Muscle layer of colon (tissue), 2 donors: ENCODE measurements around the gene NGEF.
"Not testable (repeated sequence)": the region's sequence is repeated elsewhere in the genome, so short reads cannot be mapped to it uniquely, and the experiment has no call there.

Source experiments
- H3K27ac ChIP-seq: one replicate; pipeline ENCODE4 v1.7.0; 2013; ENCODE audit warnings: low read depth, mild to moderate bottlenecking, low read length, moderate library complexity
- H3K27me3 ChIP-seq, 2 donors: one replicate each; pipeline ENCODE4 v1.7.0; 2013; ENCODE audit warnings: low read length in 2 of 2, mild to moderate bottlenecking in 2 of 2; ENCODE audit not compliant: insufficient read depth in 2 of 2, control insufficient read depth in 1 of 2
- H3K36me3 ChIP-seq: one replicate; pipeline ENCODE4 v1.7.0; 2013; ENCODE audit warnings: mild to moderate bottlenecking, low read length; ENCODE audit not compliant: insufficient read depth
- H3K4me1 ChIP-seq: one replicate; pipeline ENCODE4 v1.7.0; 2013; ENCODE audit warnings: mild to moderate bottlenecking, low read length; ENCODE audit not compliant: insufficient read depth
- H3K4me3 ChIP-seq, 2 donors: one replicate each; pipeline ENCODE4 v1.7.0; 2013; ENCODE audit warnings: low read length in 2 of 2, low read depth in 1 of 2, mild to moderate bottlenecking in 1 of 2, moderate library complexity in 1 of 2
- H3K9ac ChIP-seq: one replicate; pipeline ENCODE4 v1.7.0; 2013; ENCODE audit warnings: low read length
- H3K9me3 ChIP-seq: one replicate; pipeline ENCODE4 v1.7.0; 2013; ENCODE audit warnings: mild to moderate bottlenecking, low read length
- donor health status: abdominal sarcoma.
- donor health status: Adenocarcinoma of cecum.

NGEF gene

GRCh38 chr2:232911712-232912277 lies 101.3 kb downstream of the NGEF start:
- Histone ChIP-seq H3K9ac (no peak overlapping the region), H3K4me3 (no peak overlapping the region), H3K27ac (no peak overlapping the region), H3K9me3 (peaks cover 4% of the 10 kb centered on the region), H3K27me3 (no peaks in the 10 kb centered on the region), H3K36me3 (no peaks in the 10 kb centered on the region), H3K4me1 (no peaks in the 10 kb centered on the region)

- H3K4me3 ChIP-seq: no peak overlapping the region
- no peak overlapping the region for H3K27ac ChIP-seq
- peaks cover 4% of the 10 kb centered on the region for H3K9me3 ChIP-seq
- no peak overlapping the region for H3K9ac ChIP-seq
- no peaks in the 10 kb centered on the region for H3K27me3 ChIP-seq
- H3K36me3 ChIP-seq: no peaks in the 10 kb centered on the region
- H3K4me1 ChIP-seq: no peaks in the 10 kb centered on the region
Measured at GRCh38 chr2:232910376-232910775, 102.7 kb downstream of the NGEF start.

GRCh38 chr2:232908695-232909094 lies 104.4 kb downstream of the NGEF start:
- no peak overlapping the region for H3K27ac ChIP-seq

GRCh38 chr2:232907718-232908085 lies 105.4 kb downstream of the NGEF start:
- H3K27ac ChIP-seq, H3K9ac ChIP-seq, H3K4me1 ChIP-seq, H3K36me3 ChIP-seq, H3K9me3 ChIP-seq, H3K4me3 ChIP-seq, H3K27me3 ChIP-seq: not testable (repeated sequence)

More at GRCh38 chr2:232908695-232909094, 104.4 kb downstream of the NGEF start:
- no peak overlapping the region for H3K4me3 ChIP-seq
- H3K9me3 ChIP-seq: peaks cover 4% of the 10 kb centered on the region
- no peaks in the 10 kb centered on the region for H3K36me3 ChIP-seq
- no peak overlapping the region for H3K9ac ChIP-seq
- H3K27me3 ChIP-seq: no peaks in the 10 kb centered on the region
- H3K4me1 ChIP-seq: no peaks in the 10 kb centered on the region

DNA sequence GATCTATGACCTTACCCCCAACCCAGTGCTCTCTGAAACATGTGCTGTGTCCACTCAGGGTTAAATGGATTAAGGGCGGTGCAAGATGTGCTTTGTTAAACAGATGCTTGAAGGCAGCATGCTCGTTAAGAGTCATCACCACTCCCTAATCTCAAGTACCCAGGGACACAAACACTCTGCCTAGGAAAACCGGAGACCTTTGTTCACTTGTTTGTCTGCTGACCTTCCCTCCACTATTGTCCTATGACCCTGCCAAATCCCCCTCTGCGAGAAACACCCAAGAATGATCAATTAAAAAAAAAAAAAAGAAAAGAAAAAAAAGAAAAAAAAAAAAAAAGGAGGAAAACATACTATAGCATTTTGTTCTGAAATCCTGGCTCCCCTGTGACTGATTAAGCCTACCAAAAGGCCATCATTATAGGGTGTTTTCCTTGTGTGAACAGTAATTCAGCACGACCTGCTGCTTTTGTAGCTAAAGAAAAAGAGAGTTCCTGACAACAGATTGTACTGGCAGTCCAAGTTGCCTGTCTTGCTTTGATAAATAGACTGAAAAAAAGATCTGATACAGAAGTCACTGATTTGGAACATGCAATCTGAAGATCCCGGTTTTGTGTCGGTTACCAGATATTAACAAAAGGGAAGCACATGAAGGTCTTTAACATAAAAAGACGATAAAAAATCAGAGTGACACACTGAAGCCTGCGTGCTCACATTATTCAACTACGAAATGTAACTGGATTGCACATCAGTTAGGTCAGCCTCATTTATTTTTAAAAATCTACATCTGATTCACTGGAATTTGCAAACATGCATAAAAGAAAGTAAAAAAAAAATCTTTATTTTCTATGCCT lies 106.0 kb downstream of the NGEF start:
- not testable (repeated sequence) for H3K4me1 ChIP-seq, H3K27me3 ChIP-seq, H3K27ac ChIP-seq, H3K9me3 ChIP-seq, H3K36me3 ChIP-seq, H3K9ac ChIP-seq, H3K4me3 ChIP-seq

GRCh38 chr2:232903989-232904388 lies 109.1 kb downstream of the NGEF start:
- Histone ChIP-seq H3K36me3 (no peaks in the 10 kb centered on the region), H3K9ac (no peak overlapping the region), H3K27ac (no peak overlapping the region), H3K9me3 (no peaks in the 10 kb centered on the region), H3K4me3 (no peak overlapping the region), H3K27me3 (peaks cover 0 to 7% of the 10 kb centered on the region in 2 donors), H3K4me1 (no peaks in the 10 kb centered on the region)

- peaks cover 0 to 7% of the 10 kb centered on the region in 2 donors for H3K27me3 ChIP-seq
- no peak overlapping the region for H3K9ac ChIP-seq
- no peaks in the 10 kb centered on the region for H3K36me3 ChIP-seq
- H3K27ac ChIP-seq: no peak overlapping the region
- H3K9me3 ChIP-seq: no peaks in the 10 kb centered on the region
- no peaks in the 10 kb centered on the region for H3K4me1 ChIP-seq
- no peak overlapping the region for H3K4me3 ChIP-seq
Measured at GRCh38 chr2:232901736-232902578, 111.1 kb downstream of the NGEF start.

GRCh38 chr2:232900811-232901735 lies 112.0 kb downstream of the NGEF start:
- no peaks in the 10 kb centered on the region for H3K36me3 ChIP-seq
- H3K4me3 ChIP-seq: no peak overlapping the region
- H3K4me1 ChIP-seq: no peaks in the 10 kb centered on the region
- H3K27ac ChIP-seq: no peak overlapping the region
- no peaks in the 10 kb centered on the region for H3K9me3 ChIP-seq
- no peak overlapping the region for H3K9ac ChIP-seq
- H3K27me3 ChIP-seq: peaks cover 0 to 7% of the 10 kb centered on the region in 2 donors

- H3K4me1 ChIP-seq: no peaks in the 10 kb centered on the region
- H3K4me3 ChIP-seq: no peak overlapping the region
- H3K27ac ChIP-seq: no peak overlapping the region
- no peaks in the 10 kb centered on the region for H3K36me3 ChIP-seq
- no peak overlapping the region for H3K9ac ChIP-seq
- no peaks in the 10 kb centered on the region for H3K9me3 ChIP-seq
- peaks cover 0 to 7% of the 10 kb centered on the region in 2 donors for H3K27me3 ChIP-seq
Measured at GRCh38 chr2:232898592-232899543, 114.2 kb downstream of the NGEF start.
